ENCODE measurements around the gene PELI1. TPM values are rescaled to one million over a fixed set of nuclear protein-coding genes. Genes with fewer than 3 reads are reported as not detected.
A peak's percentile ranks its signal among the peaks of the same experiment; 100 is the strongest.

PELI1 gene
- total and polyA plus RNA-seq, 7 donors: 4.4 to 7.6 (median 6.9) TPM

GRCh38 chr2:64145714-64146113 lies 1.5 kb upstream of the PELI1 start:
- WGBS, 3 donors: 58 to 70% (median 69%) methylated on average over 1 of the region's 1 CpG
- Histone ChIP-seq H3K4me3 (no peak overlapping the region), H3K36me3 (ENCODE audit: insufficient read depth in 1 of 2, low read depth in 1 of 2) (no peaks in the 10 kb centered on the region), H3K4me1 (peaks cover 7% of the 10 kb centered on the region), H3K27ac (no peak overlapping the region), H3K27me3 (ENCODE audit: insufficient read depth in 3 of 3, low read length in 2 of 3) (no peaks in the 10 kb centered on the region), H3K9me3 (no peaks in the 10 kb centered on the region)
- DNase-seq (no peak), ATAC-seq (no peak)
- intact Hi-C loops (cut with DNase I): loop anchor here in 1 of 2 donors (5.0 kb wide), 1 partner anchor 72 kb away; no protein-coding TSS in a partner anchor
- TF ChIP-seq, protein P1, sequence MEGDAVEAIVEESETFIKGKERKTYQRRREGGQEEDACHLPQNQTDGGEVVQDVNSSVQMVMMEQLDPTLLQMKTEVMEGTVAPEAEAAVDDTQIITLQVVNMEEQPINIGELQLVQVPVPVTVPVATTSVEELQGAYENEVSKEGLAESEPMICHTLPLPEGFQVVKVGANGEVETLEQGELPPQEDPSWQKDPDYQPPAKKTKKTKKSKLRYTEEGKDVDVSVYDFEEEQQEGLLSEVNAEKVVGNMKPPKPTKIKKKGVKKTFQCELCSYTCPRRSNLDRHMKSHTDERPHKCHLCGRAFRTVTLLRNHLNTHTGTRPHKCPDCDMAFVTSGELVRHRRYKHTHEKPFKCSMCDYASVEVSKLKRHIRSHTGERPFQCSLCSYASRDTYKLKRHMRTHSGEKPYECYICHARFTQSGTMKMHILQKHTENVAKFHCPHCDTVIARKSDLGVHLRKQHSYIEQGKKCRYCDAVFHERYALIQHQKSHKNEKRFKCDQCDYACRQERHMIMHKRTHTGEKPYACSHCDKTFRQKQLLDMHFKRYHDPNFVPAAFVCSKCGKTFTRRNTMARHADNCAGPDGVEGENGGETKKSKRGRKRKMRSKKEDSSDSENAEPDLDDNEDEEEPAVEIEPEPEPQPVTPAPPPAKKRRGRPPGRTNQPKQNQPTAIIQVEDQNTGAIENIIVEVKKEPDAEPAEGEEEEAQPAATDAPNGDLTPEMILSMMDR (IDR thresholded peaks at IDR 0.05): no peak

- Histone ChIP-seq H3K4me1 (peaks cover 4% of the 10 kb centered on the region), H3K9me3 (no peaks in the 10 kb centered on the region), H3K4me3 (peak overlapping the region; percentile 96), H3K27ac (no peak overlapping the region), H3K27me3 (ENCODE audit: insufficient read depth in 3 of 3, low read length in 2 of 3) (no peaks in the 10 kb centered on the region), H3K36me3 (ENCODE audit: insufficient read depth in 1 of 2, low read depth in 1 of 2) (no peaks in the 10 kb centered on the region)
- ATAC-seq (no peak), DNase-seq (no peak)
- TF ChIP-seq, protein P1 (IDR thresholded peaks at IDR 0.05): no peak
- intact Hi-C loops (cut with DNase I): loop anchor here in 1 of 2 donors (5.0 kb wide), 1 partner anchor 72 kb away; no protein-coding TSS in a partner anchor
- WGBS, 3 donors: 95 to 97% (median 96%) methylated on average over 7 of the region's 7 CpGs
Measured at GRCh38 chr2:64145119-64145518, 899 bp upstream of the PELI1 start.

DNA sequence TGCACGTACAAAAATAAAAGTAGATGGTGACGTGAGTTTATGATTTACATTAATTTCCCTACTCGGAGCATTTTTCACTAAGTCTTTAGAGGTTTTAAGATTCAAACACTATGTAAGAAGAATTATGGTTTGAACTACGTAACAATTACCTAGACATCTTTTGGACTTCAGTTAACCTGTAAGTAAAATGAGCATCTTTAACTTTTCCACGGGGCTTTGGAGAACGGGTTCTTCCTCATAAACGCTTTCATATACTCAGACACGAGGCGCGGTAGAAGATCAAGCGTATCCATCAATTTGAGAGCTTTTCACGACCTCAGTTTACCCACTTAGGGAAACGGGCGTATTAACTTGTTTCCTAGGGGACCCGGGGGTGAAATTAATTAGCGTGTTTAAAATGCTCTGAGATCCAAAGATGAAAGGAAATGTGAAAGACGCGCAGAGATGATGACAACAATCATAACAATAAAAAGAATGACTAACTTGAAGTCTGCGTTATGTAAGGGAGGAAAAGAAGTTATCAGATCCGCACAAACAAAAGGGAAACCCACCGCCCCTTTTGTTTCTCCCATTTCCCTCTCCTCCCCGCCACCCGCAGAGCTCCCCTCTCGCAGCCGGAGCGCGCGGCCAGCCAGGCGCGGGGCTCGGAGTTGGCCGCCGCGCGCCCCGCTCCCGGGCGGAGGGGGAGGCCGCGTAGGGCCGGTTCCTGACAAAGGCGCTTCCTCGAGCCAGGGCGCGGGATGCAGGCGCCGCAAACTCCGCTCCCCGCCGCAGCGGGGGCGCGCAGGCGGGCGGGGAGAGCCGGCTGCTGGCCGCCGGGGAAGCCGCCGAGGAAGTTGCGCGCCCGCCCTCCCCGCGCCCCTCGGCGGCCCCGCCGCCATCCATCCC lies 807 bp downstream of the PELI1 start:
- Histone ChIP-seq H3K4me3 (peak overlapping the region; percentile 96), H3K27ac (peak overlapping the region; percentile 94), H3K9me3 (no peaks in the 10 kb centered on the region), H3K27me3 (ENCODE audit: insufficient read depth in 3 of 3, low read length in 2 of 3) (no peaks in the 10 kb centered on the region), H3K4me1 (peaks cover 4% of the 10 kb centered on the region), H3K36me3 (ENCODE audit: insufficient read depth in 1 of 2, low read depth in 1 of 2) (no peaks in the 10 kb centered on the region)
- TF ChIP-seq, protein P1 (IDR thresholded peaks at IDR 0.05): no peak
- 1 to 2% (median 1%) methylated on average over 50 to 69 of the region's 69 CpGs for WGBS, 3 donors
- peak; percentile 47 to 65 (median 58) for ATAC-seq
- DNase-seq: peak in 1 of 2 donors; percentile 64
- intact Hi-C loops (cut with DNase I): loop anchor here in 1 of 2 donors (5.0 kb wide), 2 partner anchors 91 to 169 kb away; no protein-coding TSS in a partner anchor

- no peak for DNase-seq
- no peaks in the 10 kb centered on the region for H3K27me3 ChIP-seq (ENCODE audit: insufficient read depth in 3 of 3, low read length in 2 of 3)
- TF ChIP-seq, protein P1 (IDR thresholded peaks at IDR 0.05): no peak
- H3K9me3 ChIP-seq: no peaks in the 10 kb centered on the region
- H3K4me3 ChIP-seq: peak overlapping the region; percentile 96
- ATAC-seq: no peak
- intact Hi-C loops (cut with DNase I): loop anchor here in 1 of 2 donors (5.0 kb wide), 2 partner anchors 90 to 170 kb away; no protein-coding TSS in a partner anchor
- 23 to 28% (median 24%) methylated on average over 3 of the region's 3 CpGs for WGBS, 3 donors
- H3K27ac ChIP-seq: peak overlapping the region; percentile 94
- peaks cover 4% of the 10 kb centered on the region for H3K4me1 ChIP-seq
- H3K36me3 ChIP-seq (ENCODE audit: insufficient read depth in 1 of 2, low read depth in 1 of 2): no peaks in the 10 kb centered on the region
Measured at GRCh38 chr2:64142741-64143168, 1.5 kb downstream of the PELI1 start.

Data from psoas muscle (tissue), 8 donors.